ENCODE data around the gene ARHGAP10. TPM values are rescaled to one million over a fixed set of nuclear protein-coding genes. Genes with fewer than 3 reads are reported as not detected.

Gene ARHGAP10
- total RNA-seq, 4 donors from 2014 or later, result 186 to 296 (median 192) TPM

DNA sequence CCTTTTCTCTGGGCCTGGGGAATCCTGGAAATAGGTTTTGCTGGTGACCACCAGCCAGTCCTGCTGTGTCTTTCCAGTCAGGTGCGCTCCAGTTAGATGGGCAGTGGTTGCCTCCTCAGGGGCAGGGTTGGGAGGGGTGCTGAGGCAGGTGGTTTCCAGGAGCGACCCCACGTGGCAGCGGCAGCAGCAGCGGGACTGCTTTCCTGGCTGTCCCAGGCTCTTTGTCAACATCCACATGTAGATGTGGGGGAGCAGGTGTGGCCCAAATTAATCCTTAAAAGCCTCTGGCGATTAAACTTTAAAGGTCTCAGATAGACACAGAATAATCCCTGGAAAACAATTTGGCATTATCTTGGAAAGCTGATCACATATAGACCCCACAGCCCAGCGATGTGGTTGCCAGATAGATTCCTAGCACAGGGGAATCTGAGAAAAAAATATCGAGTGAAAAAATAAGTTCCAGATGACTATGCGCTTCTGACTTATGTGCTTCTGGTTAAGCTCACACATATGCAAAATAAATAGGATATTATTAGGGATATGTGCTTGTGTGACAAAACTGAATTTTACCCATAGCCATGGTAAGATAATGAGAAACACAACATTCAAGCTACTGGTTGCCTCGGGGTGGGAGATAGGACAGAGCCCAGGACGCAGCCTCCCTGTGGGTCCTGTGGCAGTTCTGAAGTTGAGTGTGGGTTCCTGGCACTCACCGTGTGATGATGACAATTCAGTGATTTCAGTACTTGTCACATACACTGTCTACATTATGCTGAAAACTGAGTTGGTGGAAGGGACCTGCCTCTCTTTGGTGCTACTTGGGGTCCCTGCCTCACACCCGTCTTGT, 336.4 kb downstream of the ARHGAP10 start:
- H3K36me3 ChIP-seq, result peaks cover 37 to 55% (median 51%) of the 10 kb centered on the region in 4 donors
- WGBS, result 78% methylated on average over 12 of the region's 13 CpGs
- no peak overlapping the region for H3K4me3 ChIP-seq
- intact Hi-C loops (cut with DNase I), result no loop called here
- no peak for DNase-seq (ENCODE audit: extremely low spot score)
- H3K9me3 ChIP-seq, result no peaks in the 10 kb centered on the region
- H3K4me1 ChIP-seq, result peaks cover 37 to 67% (median 45%) of the 10 kb centered on the region in 4 donors
- TF ChIP-seq, protein P1, sequence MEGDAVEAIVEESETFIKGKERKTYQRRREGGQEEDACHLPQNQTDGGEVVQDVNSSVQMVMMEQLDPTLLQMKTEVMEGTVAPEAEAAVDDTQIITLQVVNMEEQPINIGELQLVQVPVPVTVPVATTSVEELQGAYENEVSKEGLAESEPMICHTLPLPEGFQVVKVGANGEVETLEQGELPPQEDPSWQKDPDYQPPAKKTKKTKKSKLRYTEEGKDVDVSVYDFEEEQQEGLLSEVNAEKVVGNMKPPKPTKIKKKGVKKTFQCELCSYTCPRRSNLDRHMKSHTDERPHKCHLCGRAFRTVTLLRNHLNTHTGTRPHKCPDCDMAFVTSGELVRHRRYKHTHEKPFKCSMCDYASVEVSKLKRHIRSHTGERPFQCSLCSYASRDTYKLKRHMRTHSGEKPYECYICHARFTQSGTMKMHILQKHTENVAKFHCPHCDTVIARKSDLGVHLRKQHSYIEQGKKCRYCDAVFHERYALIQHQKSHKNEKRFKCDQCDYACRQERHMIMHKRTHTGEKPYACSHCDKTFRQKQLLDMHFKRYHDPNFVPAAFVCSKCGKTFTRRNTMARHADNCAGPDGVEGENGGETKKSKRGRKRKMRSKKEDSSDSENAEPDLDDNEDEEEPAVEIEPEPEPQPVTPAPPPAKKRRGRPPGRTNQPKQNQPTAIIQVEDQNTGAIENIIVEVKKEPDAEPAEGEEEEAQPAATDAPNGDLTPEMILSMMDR (IDR thresholded peaks at IDR 0.05), result no peak
- TF ChIP-seq EP300 (IDR thresholded peaks at IDR 0.05) (no peak), POLR2A (IDR thresholded peaks at IDR 0.05; ENCODE audit: low read depth) (no peak), POLR2AphosphoS5 (IDR thresholded peaks at IDR 0.05) (no peak)
- H3K27me3 ChIP-seq, result no peaks in the 10 kb centered on the region
- H3K27ac ChIP-seq (replicated peaks in 1 of 4), result no peak overlapping the region

DNA sequence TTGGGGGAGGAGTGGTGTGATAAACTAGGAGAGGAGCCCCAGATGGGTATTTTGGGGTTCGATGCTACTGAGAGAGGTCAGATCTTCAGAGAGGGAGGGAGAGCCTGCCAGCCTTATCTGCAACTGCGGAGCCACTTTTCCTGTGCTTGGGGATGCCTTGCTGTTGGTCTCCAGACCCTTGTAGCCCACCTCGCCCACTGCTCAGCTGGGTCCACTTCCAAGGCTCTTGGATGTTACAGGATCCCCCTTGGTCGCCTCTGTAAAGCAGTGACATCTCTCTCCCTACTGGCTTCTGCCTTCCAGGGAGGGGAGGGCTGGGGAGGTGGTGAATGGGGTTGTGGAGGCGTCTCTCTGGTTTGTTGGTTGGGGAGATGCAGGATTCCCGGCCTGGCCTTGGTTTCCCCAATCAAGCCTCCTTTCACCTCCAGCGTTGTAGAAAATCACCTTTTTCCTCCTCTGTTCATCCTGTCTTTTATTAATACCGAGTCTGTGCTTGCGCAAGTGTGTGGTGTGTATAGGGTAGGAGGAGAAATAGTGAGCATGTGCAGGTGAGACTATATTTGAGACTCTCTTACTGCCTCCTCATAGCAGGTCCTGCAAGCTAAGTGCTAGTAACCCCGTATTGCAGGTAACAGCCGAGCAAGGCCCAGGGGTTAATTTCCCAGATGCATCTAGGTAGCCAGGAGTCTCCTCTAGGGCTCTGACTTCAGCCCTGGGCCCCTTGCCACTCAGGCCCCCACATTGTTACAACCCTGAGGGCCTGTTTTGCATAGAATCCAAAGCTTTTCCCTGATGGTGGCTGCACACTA, 337.4 kb downstream of the ARHGAP10 start:
- no peak for DNase-seq (ENCODE audit: extremely low spot score)
- Histone ChIP-seq H3K36me3 (peaks cover 39 to 55% (median 47%) of the 10 kb centered on the region in 4 donors), H3K27me3 (no peaks in the 10 kb centered on the region), H3K27ac (replicated peaks in 1 of 4) (no peak overlapping the region), H3K9me3 (peaks cover 0 to under 1% (median under 1%) of the 10 kb centered on the region in 4 donors), H3K4me3 (no peak overlapping the region), H3K4me1 (peaks cover 37 to 59% (median 45%) of the 10 kb centered on the region in 4 donors)
- 94% methylated on average over 10 of the region's 11 CpGs for WGBS
- TF ChIP-seq POLR2AphosphoS5 (IDR thresholded peaks at IDR 0.05), result no peak
- TF ChIP-seq EP300 (IDR thresholded peaks at IDR 0.05), result no peak
- TF ChIP-seq POLR2A (IDR thresholded peaks at IDR 0.05; ENCODE audit: low read depth), result no peak
- TF ChIP-seq, protein P1 (IDR thresholded peaks at IDR 0.05), result no peak
- intact Hi-C loops (cut with DNase I), result no loop called here

DNA sequence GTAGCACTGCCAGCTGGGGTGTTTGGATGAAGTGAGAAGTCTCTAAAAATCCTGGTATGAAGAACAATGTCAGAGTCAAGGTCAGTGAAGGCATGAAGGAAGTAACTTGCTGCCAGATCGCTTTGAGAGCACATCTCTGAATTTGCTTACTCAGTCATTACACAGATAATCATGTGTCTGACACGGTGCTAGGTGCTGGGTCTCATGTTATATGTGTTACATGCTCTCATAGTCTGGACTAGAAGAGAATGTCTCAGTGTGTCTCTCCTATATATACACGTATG, 337.9 kb downstream of the ARHGAP10 start:
- H3K36me3 ChIP-seq, result peaks cover 39 to 55% (median 50%) of the 10 kb centered on the region in 4 donors
- peaks cover 0 to 6% (median 3%) of the 10 kb centered on the region in 4 donors for H3K9me3 ChIP-seq
- no peak overlapping the region for H3K4me3 ChIP-seq
- TF ChIP-seq POLR2AphosphoS5 (IDR thresholded peaks at IDR 0.05) (no peak), POLR2A (IDR thresholded peaks at IDR 0.05; ENCODE audit: low read depth) (no peak), EP300 (IDR thresholded peaks at IDR 0.05) (no peak)
- TF ChIP-seq, protein P1 (IDR thresholded peaks at IDR 0.05), result no peak
- H3K27ac ChIP-seq (replicated peaks in 1 of 4), result no peak overlapping the region
- H3K4me1 ChIP-seq, result peaks cover 37 to 53% (median 45%) of the 10 kb centered on the region in 4 donors
- DNase-seq (ENCODE audit: extremely low spot score), result no peak
- 35% methylated on average over 3 of the region's 3 CpGs for whole genome bisulfite sequencing
- no peaks in the 10 kb centered on the region for H3K27me3 ChIP-seq
- intact Hi-C loops (cut with DNase I), result no loop called here

DNA sequence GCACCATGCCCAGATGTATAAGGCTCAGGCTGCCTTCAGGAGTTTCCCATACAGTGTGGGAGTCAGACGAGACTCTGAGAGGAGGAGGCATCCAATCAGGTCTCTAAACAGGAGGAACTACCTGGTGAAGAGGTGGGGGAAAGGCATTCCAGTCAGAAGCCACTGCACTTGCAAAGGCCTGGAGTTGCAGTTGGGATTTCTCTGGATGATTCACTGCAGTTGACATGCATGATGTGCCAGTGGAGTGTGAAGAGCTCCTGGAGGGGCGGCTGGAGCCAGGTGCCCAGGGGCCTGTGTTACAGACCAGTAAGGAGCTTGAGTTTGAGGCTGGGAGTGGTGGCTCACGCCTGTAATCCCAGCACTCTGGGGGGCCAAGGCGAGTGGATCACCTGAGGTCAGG, 339.1 kb downstream of the ARHGAP10 start:
- Histone ChIP-seq H3K27me3 (no peaks in the 10 kb centered on the region), H3K36me3 (peaks cover 37 to 55% (median 55%) of the 10 kb centered on the region in 4 donors), H3K9me3 (peaks cover 0 to 11% (median 4%) of the 10 kb centered on the region in 4 donors), H3K4me3 (no peak overlapping the region), H3K27ac (replicated peaks in 1 of 4) (no peak overlapping the region), H3K4me1 (peaks cover 37 to 47% (median 43%) of the 10 kb centered on the region in 4 donors)
- intact Hi-C loops (cut with DNase I), result no loop called here
- WGBS, result 76% methylated on average over 4 of the region's 4 CpGs
- TF ChIP-seq EP300 (IDR thresholded peaks at IDR 0.05) (no peak), POLR2AphosphoS5 (IDR thresholded peaks at IDR 0.05) (no peak), POLR2A (IDR thresholded peaks at IDR 0.05; ENCODE audit: low read depth) (no peak)
- TF ChIP-seq, protein P1 (IDR thresholded peaks at IDR 0.05), result no peak
- DNase-seq (ENCODE audit: extremely low spot score), result no peak

Measured in esophagus muscularis mucosa (tissue), 4 donors.